HepG2 (cell line): ENCODE measurements around the gene MLANA. TPM values are rescaled to one million over a fixed set of nuclear protein-coding genes. Genes with fewer than 3 reads are reported as not detected.

Source experiments
- CBX5 ChIP-seq: sonication (generic); formaldehyde crosslinking; IDR thresholded peaks from 2 replicates; pipeline ENCODE4 v1.4.0; 2020; ENCODE audit warnings: missing genetic modification reagents, borderline replicate concordance
- CENPT ChIP-seq: sonication (generic); formaldehyde crosslinking; IDR thresholded peaks from 2 replicates; pipeline ENCODE4 v1.8.0; 2022; ENCODE audit warnings: low read depth, mild to moderate bottlenecking, moderate library complexity, missing genetic modification reagents
- CERS6 ChIP-seq: sonication (generic); formaldehyde crosslinking; IDR thresholded peaks from 2 replicates; pipeline ENCODE4 v1.5.0; 2020; ENCODE audit warnings: missing genetic modification reagents
- FOXO1 ChIP-seq: sonication (generic); formaldehyde crosslinking; IDR thresholded peaks from 2 replicates; pipeline ENCODE4 v1.4.0; 2020; ENCODE audit warnings: missing genetic modification reagents
- HDAC1 ChIP-seq: sonication (generic); formaldehyde crosslinking; IDR thresholded peaks from 2 replicates; pipeline ENCODE4 v1.5.1; 2020; ENCODE audit warnings: mild to moderate bottlenecking, missing genetic modification reagents
- HOXD1 ChIP-seq: sonication (generic); formaldehyde crosslinking; IDR thresholded peaks from 2 replicates; pipeline ENCODE4 v1.5.0; 2020; ENCODE audit warnings: missing genetic modification reagents
- KAT2B ChIP-seq: fragments of 150-350 bp; IDR thresholded peaks from 2 replicates; pipeline ENCODE4 v1.6.1; 2014; ENCODE audit warnings: low read depth, low read length, borderline replicate concordance
- PCBP1 ChIP-seq: fragments of 200-400 bp; formaldehyde crosslinking; IDR thresholded peaks from 2 replicates; pipeline ENCODE4 v1.6.1; 2017; ENCODE audit warnings: mild to moderate bottlenecking, low read depth, low read length, borderline replicate concordance
- POGZ ChIP-seq: sonication (generic); formaldehyde crosslinking; IDR thresholded peaks from 2 replicates; pipeline ENCODE4 v1.4.0; 2020; ENCODE audit warnings: mild to moderate bottlenecking, missing genetic modification reagents
- SNRNP70 ChIP-seq: fragments of 200-400 bp; formaldehyde crosslinking; IDR thresholded peaks from 2 replicates; pipeline ENCODE4 v1.6.1; 2017; ENCODE audit warnings: mild to moderate bottlenecking, low read depth, low read length, moderate library complexity
- SPEN ChIP-seq: sonication (generic); formaldehyde crosslinking; IDR thresholded peaks from 2 replicates; pipeline ENCODE4 v1.5.1; 2020; ENCODE audit warnings: low read depth, mild to moderate bottlenecking, missing genetic modification reagents
- ZFP90 ChIP-seq: sonication (generic); formaldehyde crosslinking; IDR thresholded peaks from 2 replicates; pipeline ENCODE4 v1.8.0; 2022; ENCODE audit warnings: missing genetic modification reagents, mild to moderate bottlenecking, inconsistent platforms, borderline replicate concordance
- ZFP91 ChIP-seq: sonication (generic); formaldehyde crosslinking; IDR thresholded peaks from 2 replicates; pipeline ENCODE4 v1.9.0; 2022; ENCODE audit warnings: missing genetic modification reagents, mild to moderate bottlenecking, borderline replicate concordance
- ZKSCAN8 ChIP-seq: IDR thresholded peaks from 2 replicates; pipeline ENCODE4 v1.6.1; 2016; ENCODE audit warnings: borderline replicate concordance, missing genetic modification reagents, missing compliant biosample characterization
- ZNF563 ChIP-seq: sonication (generic); formaldehyde crosslinking; IDR thresholded peaks from 2 replicates; pipeline ENCODE4 v1.8.0; 2022; ENCODE audit warnings: mild to moderate bottlenecking, moderate library complexity, missing genetic modification reagents
- ZNF644 ChIP-seq: IDR thresholded peaks from 2 replicates; pipeline ENCODE4 v1.6.1; 2016; ENCODE audit warnings: low read depth
- polyA plus RNA-seq, 8 experiments: library from polyadenylated mRNA; depleted of rRNA in 3 of 8; stranded (reverse) in 7 of 8; unstranded in 1 of 8; fragments of >200 nt; fragmentation: Illumina TruSeq in 4 of 8; extraction: Trizol in 4 of 8; gene quantifications; 2 replicates each; pipeline versions ENCODE4 v1.2.1 to v1.2.3, GENCODE V29; 2011 to 2016; ENCODE audit warnings: low read depth in 4 of 8, missing spikeins in 1 of 8, mixed read lengths in 1 of 8; ENCODE audit not compliant: insufficient read depth in 1 of 8
- total RNA-seq, 5 experiments: library from RNA; depleted of rRNA; stranded (reverse); fragments of >200 nt; fragmentation: Illumina TruSeq; extraction: Trizol; gene quantifications; 2 replicates each; pipeline ENCODE4 v1.2.3, GENCODE V29; 2016; ENCODE audit warnings: low read depth in 1 of 5
- TF ChIP-seq, protein P1 (sequence below): sonication (generic); formaldehyde crosslinking; IDR thresholded peaks from 2 replicates; pipeline ENCODE4 v1.5.1; 2020; ENCODE audit warnings: missing genetic modification reagents, mild to moderate bottlenecking, borderline replicate concordance
- TF ChIP-seq, protein P2 (sequence below), 2 experiments: sonication (generic) in 1 of 2; formaldehyde crosslinking in 1 of 2; IDR thresholded peaks; 2 replicates each; pipeline versions ENCODE4 v1.6.1 to v1.9.0; 2014 to 2022; ENCODE audit warnings: antibody characterized with exemption in 1 of 2, borderline replicate concordance in 1 of 2, inconsistent platforms in 1 of 2, low read depth in 1 of 2, missing genetic modification reagents in 1 of 2

Gene MLANA
- total and polyA plus RNA-seq, 2 of the 13 experiments (the other 11 are each of a cell fraction or from before 2014, with no cell fraction given) = 0.11 to 0.18 TPM

DNA sequence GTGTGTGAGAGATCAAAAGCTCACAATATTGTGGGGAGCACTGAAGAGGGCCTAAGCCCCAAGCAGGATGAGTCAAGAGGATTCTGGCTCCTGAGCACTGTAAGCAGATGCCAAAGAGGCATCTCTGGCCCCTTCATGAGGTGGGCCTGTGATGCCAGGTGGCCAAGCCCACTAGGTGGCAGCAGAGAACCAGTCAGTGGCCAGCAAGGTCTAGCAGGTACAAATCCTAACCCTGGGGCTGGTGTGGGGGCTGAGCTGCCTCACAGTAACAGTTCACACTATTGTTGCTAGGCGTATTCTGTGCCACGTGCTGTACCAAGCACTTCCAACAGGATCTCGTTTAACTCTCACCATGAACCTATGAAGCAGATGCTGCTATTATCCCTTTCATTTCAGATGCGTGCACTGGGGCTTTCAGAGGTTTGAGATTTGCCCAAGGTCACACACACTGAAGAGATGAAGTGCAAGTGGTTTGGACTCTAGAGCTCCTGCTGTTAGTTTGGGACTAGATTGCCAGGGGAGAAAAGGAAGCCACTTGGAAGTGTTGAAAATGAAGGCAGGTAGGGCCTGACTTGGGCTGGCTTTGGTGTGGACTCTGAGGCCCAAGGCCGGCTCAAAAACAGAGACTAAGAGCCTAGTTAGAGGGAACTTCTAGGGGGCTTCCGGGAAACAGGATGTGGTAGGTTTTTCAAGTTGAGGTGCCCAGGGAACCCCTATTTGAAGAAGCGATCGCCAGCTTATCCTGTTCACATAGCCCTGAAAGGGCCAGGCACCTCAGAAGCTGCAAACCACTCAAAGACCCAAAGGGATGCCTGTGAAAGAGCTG lies 4.4 kb upstream of the MLANA start (continued):
- TF ChIP-seq, protein P1, sequence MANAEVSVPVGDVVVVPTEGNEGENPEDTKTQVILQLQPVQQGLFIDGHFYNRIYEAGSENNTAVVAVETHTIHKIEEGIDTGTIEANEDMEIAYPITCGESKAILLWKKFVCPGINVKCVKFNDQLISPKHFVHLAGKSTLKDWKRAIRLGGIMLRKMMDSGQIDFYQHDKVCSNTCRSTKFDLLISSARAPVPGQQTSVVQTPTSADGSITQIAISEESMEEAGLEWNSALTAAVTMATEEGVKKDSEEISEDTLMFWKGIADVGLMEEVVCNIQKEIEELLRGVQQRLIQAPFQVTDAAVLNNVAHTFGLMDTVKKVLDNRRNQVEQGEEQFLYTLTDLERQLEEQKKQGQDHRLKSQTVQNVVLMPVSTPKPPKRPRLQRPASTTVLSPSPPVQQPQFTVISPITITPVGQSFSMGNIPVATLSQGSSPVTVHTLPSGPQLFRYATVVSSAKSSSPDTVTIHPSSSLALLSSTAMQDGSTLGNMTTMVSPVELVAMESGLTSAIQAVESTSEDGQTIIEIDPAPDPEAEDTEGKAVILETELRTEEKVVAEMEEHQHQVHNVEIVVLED (CRISPR knock-in tag) = no peak
- TF ChIP-seq CENPT = no peak
- TF ChIP-seq CBX5 (CRISPR knock-in tag) = peak; percentile 36; the same call in 1 of the 2 replicates
- peak; percentile 67 for TF ChIP-seq ZFP91
- TF ChIP-seq, protein P2, sequence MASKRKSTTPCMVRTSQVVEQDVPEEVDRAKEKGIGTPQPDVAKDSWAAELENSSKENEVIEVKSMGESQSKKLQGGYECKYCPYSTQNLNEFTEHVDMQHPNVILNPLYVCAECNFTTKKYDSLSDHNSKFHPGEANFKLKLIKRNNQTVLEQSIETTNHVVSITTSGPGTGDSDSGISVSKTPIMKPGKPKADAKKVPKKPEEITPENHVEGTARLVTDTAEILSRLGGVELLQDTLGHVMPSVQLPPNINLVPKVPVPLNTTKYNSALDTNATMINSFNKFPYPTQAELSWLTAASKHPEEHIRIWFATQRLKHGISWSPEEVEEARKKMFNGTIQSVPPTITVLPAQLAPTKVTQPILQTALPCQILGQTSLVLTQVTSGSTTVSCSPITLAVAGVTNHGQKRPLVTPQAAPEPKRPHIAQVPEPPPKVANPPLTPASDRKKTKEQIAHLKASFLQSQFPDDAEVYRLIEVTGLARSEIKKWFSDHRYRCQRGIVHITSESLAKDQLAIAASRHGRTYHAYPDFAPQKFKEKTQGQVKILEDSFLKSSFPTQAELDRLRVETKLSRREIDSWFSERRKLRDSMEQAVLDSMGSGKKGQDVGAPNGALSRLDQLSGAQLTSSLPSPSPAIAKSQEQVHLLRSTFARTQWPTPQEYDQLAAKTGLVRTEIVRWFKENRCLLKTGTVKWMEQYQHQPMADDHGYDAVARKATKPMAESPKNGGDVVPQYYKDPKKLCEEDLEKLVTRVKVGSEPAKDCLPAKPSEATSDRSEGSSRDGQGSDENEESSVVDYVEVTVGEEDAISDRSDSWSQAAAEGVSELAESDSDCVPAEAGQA (IDR thresholded peaks at IDR 0.05; ENCODE audit: low read depth) = no peak
- TF ChIP-seq, protein P2 (CRISPR knock-in tag; IDR thresholded peaks at IDR 0.05; ENCODE audit: borderline replicate concordance) = no peak
- TF ChIP-seq FOXO1 = 0 out of 2 replicates have a peak, but pooled peaks have one; percentile 15
- TF ChIP-seq POGZ (CRISPR knock-in tag) = peak; percentile 32; the same call in 1 of the 2 replicates
- TF ChIP-seq ZNF563 (CRISPR knock-in tag) = no peak
- TF ChIP-seq ZNF644 (CRISPR knock-in tag) = no peak
- no peak for TF ChIP-seq HOXD1
- TF ChIP-seq CERS6 (CRISPR knock-in tag) = no peak
- no peak for TF ChIP-seq KAT2B
- peak; percentile 30; the same call in 1 of the 2 replicates for TF ChIP-seq HDAC1
- TF ChIP-seq SNRNP70 = no peak
- no peak for TF ChIP-seq ZFP90 (CRISPR knock-in tag)
- TF ChIP-seq PCBP1 = no peak
- no peak for TF ChIP-seq ZKSCAN8
- TF ChIP-seq SPEN = peak; percentile 49; the same call in 1 of the 2 replicates
